GM19240 (cell line): ENCODE measurements around the gene GCH1.
"Not testable (repeated sequence)": the region's sequence is repeated elsewhere in the genome, so short reads cannot be mapped to it uniquely, and the experiment has no call there.

ENCODE experiments used
- DNase-seq: peaks from one replicate; pipeline ENCODE4 v3.0.0; 2011; ENCODE audit warnings: low spot score; ENCODE audit not compliant: insufficient read length

Gene GCH1

DNA sequence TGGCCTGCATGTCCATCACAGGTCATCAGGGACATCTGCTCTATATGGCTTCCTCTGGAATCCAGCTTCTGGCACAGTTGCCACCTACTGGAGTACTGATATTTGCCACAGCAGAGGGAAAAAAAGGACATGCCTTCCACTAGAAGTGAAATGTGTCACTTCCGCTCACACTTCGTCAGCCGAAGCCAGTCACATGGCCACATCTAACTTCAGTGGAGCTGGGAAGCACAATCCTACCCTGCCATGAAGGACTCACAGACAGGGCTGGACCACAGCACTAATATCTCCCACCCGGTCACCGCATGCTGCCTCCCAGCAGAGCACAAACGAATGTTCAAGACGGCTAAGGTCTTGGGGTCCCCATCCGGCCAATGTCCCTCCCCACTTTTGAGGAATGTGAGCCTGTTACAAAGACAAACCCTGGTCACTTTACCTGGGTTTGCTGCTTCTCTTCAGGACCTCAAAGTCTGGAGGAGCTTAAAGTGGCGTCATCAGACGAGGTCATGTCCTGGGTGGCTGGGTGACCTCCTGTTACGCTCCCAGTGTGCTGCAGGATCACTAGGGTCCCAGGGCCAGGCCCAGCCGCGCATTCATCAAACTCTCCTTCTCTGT is 98.6 kb downstream of the GCH1 start:
- no peak for DNase-seq

DNA sequence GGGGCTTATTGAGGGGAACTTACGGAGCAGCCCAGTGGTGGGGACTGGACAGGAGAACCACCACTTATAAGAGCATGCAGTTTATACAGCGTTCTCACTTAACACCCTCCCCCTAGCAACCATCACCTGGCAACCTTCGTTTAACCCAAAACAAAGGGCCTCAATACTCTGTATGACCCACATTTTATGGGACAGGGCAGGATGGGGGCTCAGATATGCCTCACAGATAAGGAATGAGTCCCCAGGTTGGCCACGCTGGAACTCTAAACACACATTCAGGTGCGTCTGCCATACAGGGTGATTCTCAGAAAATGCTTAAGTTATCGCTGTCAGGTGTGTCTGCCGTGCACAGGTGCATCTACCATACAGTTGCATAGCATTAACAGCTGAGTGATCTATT is 99.2 kb downstream of the GCH1 start:
- DNase-seq, result no peak

DNA sequence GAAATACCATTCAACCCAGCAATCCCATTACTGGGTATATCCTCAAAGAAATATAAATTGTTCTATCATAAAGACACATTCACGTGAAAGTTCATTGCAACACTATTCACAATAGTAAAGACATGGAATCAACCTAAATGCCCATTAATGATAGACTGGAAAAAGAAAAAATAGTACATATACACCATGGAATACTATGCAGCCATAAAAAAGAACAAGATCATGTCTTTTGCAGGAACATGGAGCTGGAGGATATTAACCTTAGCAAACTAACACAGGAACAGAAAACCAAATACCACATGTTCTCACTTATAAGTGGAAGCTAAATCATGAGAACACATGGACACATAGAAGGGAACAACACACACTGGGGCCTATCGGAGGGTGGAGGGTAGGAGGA is 101.1 kb downstream of the GCH1 start:
- DNase-seq, result not testable (repeated sequence)

DNA sequence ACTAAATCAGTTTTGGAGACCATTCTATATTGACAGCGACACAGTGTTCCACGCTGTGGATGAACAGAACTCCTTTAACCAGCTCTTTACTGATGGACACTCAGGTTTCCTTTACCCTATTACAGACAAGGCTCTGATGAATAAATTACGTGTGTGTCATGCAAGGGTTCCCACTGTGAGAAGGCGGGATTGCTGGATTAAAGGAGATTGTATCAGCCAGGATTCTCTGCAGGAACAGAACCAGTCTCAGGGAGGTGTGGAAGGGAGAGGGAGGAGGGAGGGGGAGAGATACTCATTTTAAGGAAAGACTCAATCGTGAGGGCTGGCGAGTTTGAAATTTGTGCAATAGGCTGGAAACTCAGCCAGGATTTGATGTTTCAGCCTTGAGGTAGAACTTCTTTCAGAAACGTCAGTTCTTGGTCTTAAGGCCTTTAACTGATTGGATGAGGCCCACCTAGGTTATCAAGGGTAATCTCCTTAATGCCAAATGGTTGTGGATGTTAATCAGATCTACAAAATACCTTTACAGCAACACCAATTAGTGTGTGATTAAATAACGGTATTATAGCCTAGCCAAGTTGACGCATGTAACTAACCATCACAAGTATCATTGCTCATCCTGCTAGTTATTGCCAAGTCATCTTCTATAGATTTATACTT is 104.0 kb downstream of the GCH1 start:
- no peak for DNase-seq

DNA sequence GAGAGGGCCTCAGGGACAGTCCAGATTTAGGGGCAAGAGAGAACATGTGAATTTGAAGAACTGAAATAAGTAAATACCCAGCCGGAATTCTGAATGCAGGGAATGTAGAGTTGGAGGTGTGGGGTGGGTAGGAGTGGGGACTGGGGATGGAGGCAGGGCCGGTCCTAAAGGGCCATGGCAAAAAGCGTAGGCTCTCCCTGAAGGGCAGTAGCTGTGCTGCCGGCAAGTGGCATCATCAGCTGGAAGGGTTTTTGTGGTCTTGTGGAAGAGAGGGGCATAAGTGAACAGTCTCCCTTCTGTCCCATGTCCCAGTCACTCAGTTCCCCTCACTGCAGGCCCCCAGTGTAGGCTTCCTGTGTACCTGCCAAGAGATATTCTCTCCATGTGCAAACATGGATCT is 104.6 kb downstream of the GCH1 start:
- no peak for DNase-seq

DNA sequence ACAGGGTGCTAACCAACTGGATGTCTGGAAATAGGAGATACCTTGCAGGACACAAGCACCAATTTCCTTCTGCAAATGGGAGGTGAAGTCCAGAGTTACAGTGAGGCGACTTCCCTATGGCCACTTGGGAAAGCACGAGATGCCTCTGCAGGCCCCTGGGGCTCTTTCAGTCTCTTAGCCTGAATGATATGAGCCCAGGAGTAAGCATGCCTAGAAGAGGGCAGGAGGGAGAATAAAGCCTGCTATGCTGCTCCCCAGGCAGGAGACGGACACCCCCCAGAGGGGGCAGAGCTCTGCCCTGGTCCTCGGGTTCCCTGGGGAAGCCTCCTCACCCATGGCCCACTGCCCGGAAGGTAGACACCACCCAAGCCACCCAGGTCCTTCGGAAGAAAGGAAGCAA is 105.1 kb downstream of the GCH1 start:
- DNase-seq, result no peak

DNA sequence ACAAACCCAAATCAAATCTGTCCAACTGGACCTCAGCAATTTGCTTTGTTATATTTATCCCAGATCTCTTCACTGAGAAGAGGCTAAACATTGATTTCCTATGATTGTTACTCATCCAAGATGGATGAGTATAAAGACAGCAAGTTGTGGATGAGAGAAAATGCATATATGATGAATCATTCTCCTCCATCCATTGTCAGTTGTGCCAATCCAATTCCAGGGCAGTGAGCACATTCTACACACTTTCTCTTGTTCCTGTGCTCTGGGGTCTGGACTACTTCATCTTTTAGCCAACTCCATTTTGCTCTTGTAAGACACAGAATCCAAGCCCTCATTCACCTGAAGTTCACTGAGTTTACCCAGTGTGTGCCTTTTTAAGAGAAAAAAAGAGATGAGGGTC is 105.7 kb downstream of the GCH1 start:
- no peak for DNase-seq

DNA sequence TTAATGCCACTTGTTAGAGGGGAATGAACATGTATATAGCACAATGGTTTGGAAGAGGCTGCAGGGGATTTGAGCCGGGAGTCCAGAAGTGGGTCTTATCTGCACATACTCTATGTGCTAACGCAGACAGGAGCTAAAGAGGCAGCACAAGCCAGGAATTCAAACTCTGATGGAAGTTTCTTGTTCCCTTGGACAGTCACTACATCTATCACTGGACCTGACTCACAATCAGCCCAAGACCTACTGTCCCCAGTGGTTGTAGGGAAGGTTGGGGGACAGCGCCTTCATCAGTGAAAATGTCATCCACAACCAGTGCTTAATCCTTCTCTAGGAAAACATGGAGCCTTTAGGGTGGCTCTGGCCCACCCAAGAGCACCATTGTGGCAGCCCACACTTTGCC is 107.8 kb downstream of the GCH1 start:
- no peak for DNase-seq

DNA sequence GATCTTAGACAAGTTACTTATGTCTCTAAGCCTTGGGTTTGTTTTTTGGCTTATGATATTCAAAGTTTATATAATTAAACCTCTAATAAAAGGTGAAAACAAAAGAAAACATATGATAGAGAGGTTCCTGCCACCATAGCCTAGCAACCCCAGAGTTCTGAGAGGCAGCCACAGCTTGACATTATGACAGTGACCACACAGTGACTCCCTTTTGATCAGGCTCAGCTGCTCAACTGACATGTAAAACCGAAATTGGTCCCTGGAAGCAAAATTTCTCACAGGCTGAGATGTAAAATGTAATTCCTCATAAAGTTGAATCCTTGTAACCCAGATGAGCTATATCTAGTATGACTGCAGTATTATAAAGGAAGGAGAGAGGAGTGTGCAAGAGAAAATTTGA is 108.5 kb downstream of the GCH1 start:
- no peak for DNase-seq

DNA sequence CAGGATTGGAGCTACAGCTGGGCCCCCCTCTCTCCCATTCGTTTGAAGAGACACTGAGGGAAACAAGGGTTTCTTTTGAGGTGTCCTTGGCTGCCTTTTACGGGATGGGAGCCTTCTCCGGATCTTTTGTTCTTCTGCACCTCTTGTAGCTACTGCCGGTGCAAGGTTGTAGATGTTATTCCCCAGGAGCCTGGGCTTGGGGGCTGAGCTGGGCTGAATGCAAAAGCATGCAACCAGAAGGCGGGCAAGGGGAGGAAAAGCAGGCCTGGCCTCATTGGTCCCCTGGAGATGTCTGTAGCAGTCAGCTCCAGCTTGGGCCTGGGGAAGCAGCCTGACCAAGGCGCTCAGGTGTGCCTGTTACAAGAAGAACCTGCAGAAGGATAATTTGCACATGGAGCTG is 110.3 kb downstream of the GCH1 start:
- no peak for DNase-seq
